Measurements from ENCODE around the gene OPN1LW. TPM values are rescaled to one million over a fixed set of nuclear protein-coding genes. Genes with fewer than 3 reads are reported as not detected.

Gene OPN1LW
- total and polyA plus RNA-seq, 2 of the 8 experiments (the other 6 are each of a cell fraction or from before 2014, with no cell fraction given) = not detected

DNA sequence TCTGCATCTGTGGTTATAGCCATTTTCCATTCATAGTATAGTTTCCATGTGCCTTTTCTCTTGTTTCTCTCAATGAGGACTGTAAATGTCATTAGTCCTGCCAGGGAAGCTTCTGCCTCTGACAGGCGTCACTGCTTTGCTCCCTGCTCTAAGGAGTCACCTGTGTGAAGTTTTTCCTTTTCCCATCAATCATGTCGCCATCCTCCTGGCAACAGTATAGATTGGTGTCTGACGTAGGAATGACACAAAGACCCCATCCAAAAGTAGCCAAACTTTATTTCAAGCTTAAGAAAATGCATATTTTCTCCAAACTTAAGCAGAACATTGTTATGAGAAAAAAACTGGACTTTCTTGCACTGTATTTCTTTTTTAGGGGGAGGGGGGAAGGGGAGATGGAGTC lies 23.5 kb upstream of the OPN1LW start (continued):
- no peak for TF ChIP-seq RBBP5 (IDR thresholded peaks at IDR 0.05; ENCODE audit: borderline replicate concordance, low read depth, low read length)

Data from H1 (cell line).